Measurements from ENCODE around the gene MAP2K3.

The MAP2K3 gene

GRCh38 chr17:21284319-21285163, at the start of gene MAP2K3:
Gene MAP2K3, plus strand, starts transcription at chr17:21284711. Its CDS starts 210 bp downstream, at chr17:21284921.
- peak; percentile 100 for DNase-seq

GRCh38 chr17:21235921-21236320, 48.6 kb upstream of the MAP2K3 start:
- no peak for DNase-seq

DNA sequence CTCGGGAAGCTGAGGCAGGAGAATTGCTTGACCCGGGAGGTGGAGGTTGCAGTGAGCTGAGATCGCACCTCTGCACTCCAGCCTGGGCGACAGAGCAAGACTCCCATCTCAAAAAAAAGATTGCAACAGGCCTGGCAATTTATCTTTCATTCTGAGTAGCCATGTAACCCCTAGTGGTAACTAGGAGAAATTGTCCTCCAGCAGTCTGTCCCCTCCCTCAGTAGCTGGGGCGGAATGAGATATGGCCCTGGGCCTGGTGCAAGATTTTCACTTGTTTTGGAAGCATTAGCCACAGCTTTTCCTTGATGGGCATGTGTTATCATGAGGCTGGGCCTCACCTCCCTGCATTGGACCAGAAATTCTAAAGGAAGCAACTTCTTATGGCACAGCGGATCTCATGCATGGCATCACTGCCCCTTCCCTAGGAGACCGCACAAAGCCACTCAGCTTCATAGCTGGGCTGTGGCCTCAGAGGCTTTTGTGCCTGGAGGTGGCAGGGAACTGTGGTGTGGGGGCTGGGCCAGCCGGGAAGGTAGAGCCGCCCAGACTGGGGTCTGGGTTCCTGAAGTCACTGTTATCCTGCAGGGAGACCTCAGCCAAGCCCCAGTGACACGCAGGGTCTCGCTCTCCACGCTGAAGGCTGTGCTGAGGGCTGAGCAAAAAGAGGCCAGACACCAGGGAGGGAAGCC, 44.7 kb upstream of the MAP2K3 start:
- peak; percentile 74 for DNase-seq

DNA sequence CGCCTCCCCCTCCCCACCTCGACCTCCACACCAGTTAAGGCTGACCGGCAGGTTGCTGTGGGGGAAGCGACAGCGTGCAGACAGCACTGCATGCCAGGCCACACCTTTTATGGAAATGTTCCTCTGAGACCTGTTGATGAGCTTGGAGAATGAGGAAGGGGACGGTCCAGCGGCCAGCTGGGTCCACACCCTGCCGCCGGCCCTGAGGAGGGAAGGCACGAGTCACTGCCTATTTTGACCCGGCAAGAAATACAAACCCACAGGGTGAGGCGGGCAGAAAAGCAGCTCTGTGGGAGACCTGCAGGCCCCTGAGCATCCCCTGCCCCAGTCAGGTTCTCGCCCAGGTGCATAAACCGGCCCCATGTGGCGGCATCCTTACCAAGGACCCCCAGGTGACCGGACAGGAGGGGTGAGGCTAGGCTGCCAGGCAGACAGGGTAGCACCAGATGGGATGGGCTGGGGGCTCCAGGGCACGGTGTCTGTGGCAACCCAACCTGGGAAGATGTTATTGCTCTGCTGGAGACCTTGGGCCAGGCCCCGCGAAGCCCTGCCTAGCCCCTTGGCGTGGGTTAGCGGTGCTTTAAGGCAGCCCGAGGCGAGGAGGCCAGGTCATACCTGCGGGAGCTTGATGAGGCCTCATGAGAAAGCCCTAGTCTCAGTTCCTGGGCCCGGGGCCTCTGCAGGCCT, 44.0 kb upstream of the MAP2K3 start:
- no peak for DNase-seq

DNA sequence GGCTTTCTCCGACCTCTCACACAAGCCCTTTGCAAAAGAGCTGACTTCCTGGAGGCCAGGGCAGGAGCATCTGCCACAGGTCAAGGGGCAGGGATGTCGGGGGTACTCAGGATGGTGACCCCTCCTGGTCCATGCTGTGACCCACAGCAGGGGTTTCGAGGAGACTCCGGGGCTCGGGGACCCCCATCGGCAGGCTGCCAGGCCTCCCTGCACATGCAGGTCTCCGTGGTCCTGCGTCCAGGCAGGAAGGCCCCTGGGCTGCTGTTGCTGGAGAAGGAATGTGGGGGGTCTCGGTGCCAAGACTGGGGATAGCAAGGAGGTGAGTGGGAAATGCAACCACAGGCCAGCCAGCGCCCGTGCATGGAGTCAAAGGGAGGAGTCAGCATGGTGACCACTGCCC, 42.9 kb upstream of the MAP2K3 start:
- DNase-seq = no peak

DNA sequence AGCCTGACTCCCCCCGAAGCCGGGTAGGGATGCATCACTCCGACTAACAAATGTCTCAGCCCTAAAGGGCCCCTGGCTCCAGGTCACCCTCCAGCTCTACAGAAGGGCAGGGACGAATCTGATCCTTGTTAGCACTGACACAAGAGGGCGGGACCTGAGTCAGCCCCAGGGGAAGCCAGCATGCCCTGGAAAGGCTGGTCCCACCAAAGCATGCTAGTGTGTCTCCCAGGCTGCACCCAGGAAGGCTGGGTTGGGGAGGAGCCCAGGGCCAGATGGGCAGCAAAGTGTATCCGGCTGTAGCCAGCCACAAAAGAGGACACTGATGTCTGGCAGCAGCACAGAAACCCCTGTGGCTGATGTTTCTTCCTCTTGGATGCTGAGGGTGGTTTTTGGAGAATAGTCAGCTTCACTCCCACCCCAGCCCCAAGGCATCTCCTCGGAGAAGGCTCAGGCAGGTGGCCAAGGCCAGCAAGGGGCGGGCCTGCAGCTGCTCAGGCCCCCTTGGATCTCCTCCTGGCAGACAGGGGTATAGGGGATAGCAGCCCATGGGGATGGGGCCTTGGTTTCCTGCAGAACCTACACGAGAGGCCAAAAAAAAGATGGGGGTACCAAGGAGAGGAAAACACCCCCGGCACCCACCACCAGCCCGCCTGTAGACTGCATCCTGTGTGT, 42.3 kb upstream of the MAP2K3 start:
- no peak for DNase-seq

DNA sequence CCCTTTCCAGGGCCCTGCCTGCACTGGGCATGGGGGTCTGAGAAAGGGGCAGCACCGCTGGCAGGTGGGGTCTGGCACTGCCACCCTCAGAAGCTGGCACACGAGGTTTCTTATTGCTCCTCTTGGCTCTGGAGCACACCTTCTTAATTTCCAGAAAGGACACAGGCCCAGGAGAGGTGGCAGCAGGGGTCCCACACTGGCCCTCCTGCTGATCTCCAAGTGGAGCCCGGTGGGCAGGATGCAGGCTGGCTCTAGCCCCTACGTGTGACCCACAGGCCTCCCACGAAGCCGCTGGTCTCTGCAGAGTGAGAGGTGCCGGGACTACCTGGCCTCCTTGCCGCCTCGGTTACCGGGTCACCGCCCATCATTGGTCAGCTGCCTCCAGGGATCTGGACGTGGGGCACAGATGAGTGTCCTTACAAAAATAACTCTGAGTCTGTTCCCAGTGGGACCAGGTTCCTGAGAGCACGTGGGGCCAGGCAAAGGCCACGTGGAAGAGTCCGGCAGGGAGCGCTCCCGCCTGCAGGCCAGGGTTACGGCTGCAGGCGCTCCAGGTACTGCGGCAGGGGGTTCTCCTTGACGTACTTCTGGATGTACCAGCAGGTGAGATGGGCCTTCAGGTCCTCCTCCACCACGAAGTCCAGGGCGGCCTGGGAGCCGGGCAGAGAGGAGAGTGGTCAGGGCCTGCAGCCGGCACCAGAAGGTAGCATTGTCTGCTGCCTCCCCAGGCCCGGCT, 41.6 kb upstream of the MAP2K3 start:
- no peak for DNase-seq

DNA sequence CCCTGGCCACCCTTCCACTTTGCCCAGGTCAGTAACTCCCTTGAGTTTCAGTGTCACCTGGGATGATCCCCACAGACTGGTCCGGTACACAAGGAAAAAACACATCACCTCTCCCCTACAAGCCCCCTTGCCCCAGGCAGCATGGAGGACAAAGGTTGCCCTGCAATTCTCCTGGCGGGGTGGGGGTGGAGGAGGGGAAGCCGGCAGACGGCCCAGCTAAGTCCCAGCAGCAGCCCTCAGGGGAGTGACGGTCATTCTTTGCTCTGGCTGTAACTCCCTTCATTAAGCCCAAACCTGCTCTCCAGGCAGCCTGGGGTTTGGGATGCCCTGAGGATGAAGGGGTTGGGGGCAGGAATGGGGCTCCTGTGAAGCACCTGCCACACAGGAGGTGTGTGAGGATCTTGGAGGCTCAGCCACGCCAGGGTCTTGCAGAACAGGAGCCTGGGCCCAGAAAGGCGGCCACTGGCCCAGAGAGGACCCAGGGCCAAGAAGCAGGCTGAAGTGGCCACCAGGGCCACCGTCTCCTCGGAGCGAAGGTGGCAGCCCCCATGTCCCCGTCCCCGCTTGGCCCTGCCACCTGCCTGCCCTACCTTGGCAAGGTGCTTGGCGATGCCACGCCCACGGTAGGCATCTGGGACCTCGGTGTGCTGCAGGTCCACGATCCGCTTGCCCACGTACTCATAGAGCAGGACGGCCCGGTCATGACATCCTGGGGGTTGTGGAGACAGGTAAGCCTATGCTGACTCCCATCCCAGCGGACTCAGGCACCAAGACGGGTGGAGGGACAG, 40.8 kb upstream of the MAP2K3 start:
- no peak for DNase-seq

GRCh38 chr17:21245639-21246084, 38.8 kb upstream of the MAP2K3 start:
- DNase-seq = no peak

DNA sequence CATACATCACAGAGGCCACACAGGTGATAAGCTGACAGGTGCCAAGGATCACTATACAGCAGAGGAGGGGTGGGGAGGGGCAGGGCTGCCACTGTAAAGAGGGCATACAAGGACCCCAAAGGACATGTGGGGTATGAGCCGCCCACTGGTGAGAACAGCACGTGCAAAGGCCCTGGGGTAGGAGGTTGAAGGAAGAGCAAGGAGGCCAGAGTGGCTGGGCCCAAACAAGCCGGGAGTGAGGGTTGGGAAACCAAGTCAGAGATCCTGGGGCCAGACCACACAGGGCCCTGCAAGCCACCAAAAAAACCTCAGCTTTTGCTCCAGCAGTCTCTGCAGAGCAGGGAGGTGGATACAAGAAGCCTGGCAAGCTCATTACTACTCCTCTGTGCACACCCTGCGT, 37.8 kb upstream of the MAP2K3 start:
- DNase-seq = no peak

DNA sequence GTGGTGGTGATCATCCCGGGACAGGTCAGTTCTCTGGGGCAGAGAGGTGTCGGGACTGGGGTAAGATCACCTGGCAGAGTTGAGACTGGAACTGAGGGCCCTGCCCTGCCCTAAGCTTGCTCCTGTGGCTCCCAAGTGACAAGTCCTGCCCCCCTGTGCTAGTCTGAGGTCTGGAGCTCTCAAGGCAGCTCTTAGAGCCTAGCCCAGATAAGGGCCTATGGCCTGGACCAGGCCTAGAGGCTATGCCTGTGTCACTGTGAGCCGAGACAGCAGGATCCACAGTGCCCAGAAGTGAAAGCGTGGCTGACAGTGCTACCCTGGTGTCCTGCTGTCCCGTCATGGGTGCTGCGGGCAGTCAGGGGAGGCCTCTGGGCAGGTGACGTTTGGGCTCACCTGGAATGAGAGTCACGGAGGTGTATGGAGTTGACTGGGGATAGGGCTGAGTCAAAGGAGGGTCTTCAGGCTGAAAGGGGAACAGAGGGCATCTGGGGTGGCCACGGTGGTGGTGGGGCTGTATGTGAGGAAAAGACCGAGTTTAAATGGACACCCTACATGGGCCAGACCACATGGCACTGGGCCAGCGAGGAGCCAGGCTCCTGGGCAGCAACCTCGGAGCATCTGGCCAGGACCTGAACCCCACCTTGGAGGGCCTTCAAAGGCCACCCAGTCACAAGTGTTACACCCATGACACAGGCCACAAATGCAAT, 36.8 kb upstream of the MAP2K3 start:
- peak; percentile 28 for DNase-seq

DNA sequence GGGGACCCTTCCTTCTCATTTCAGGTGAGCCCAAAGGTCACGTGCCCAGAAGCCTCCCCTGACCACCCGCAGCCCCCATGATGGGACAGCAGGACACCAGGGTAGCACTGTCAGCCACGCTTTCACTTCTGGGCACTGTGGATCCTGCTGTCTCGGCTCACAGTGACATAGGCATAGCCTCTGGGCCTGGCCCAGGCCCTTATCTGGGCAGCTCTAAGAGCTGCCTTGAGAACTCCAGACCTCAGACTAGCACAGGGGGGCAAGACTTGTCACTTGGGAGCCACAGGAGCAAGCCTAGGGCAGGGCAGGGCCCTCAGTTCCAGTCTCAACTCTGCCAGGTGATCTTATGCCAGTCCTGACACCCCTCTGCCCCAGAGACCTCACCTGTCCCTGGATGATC, 36.0 kb upstream of the MAP2K3 start:
- DNase-seq = no peak

GRCh38 chr17:21249086-21249795, 35.3 kb upstream of the MAP2K3 start:
- no peak for DNase-seq

DNA sequence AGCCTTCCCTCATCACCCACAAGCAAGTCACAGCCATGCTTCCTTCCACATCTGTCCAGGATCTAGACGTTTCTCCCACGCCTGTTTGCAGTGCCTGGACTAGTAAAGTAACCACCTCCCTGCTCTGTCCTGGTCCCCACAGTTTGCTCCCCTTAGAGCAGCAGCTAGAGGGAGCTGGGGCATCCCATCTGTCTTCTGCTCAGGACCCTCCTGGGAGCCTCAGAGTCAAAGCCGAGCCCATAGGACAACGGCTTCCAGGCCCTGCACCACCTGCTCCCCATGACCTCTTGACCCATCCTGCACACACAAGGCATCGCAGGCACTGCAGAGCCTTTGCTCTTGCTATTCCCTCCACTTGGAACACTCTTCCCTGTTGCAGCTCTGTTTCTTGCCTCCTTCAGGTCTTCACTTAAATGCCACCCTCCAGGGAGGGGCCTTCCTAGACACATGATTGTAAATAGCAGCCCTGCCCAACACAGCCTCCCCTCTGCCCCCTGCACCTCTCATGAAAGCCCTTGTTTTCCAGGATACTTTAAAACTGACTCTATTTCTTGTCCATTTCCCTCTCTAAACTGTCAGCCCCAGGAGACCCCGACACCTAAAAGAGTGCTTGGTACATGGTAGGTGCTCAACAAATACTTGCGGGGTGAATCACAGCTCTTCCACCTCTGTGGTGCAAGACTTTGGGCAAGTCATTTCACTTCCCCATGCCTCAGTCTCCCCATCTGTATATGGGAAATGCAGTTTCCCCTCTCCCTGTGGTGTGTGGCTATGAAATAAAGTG, 34.4 kb upstream of the MAP2K3 start:
- DNase-seq = no peak

- no peak for DNase-seq
Observed at GRCh38 chr17:21250854-21251253, 33.7 kb upstream of the MAP2K3 start.

GRCh38 chr17:21251337-21252010, 33.0 kb upstream of the MAP2K3 start:
- DNase-seq = no peak

GRCh38 chr17:21252289-21252795, 32.2 kb upstream of the MAP2K3 start:
- DNase-seq = no peak
